ENCODE results near the gene SLC18B1. TPM values are rescaled to one million over a fixed set of nuclear protein-coding genes. Genes with fewer than 3 reads are reported as not detected.

SLC18B1 gene
- total and polyA plus RNA-seq, 4 donors: 3.5 to 6.7 (median 5.2) TPM

DNA sequence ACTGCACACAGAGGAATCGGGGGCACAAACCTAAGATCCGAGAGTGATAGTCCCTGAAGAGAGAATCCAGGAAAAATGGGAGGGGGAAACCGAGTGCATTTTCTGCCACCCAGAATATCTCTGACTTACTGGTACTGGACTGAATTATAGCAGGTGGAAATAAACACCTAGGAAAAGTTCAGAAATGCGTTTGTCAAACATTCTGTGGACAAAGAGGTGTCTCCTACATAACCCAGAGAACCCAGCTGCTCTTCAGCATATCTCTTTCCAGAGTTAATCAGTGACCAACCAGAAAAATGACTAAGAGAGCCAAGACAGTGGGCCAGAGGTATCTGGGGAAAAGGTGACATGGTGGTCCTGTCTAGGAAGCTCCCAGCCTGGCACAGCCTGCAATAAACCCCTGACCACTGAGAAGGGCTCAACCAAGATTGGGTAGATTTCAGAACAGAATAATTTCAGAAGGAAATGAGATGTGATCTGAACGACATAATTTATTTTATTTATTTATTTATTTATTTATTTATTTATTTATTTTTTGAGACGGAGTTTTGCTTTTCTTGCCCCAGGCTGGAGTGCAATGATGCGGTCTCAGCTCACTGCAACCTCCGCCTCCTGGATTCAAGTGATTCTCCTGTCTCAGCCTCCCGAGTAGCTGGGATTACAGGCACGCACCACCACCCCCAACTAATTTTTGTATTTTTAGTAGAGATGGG is 78.5 kb downstream of the SLC18B1 start:
- Histone ChIP-seq H3K9me3 (ENCODE audit: control insufficient read depth in 4 of 4, low read length in 3 of 4) (no peaks in the 10 kb centered on the region), H3K27me3 (ENCODE audit: control insufficient read depth in 4 of 4, insufficient read depth in 4 of 4, low read length in 3 of 4) (no peaks in the 10 kb centered on the region), H3K4me1 (ENCODE audit: control insufficient read depth in 4 of 4, insufficient read depth in 4 of 4, low read length in 3 of 4) (peaks cover 4 to 37% (median 15%) of the 10 kb centered on the region in 4 donors), H3K36me3 (ENCODE audit: control insufficient read depth in 4 of 4, insufficient read depth in 3 of 4, low read depth in 1 of 4, low read length in 3 of 4) (peaks cover 1 to 29% (median 18%) of the 10 kb centered on the region in 4 donors), H3K4me3 (ENCODE audit: low read depth in 1 of 3, low read length in 3 of 3) (no peak overlapping the region), H3K27ac (ENCODE audit: low read depth in 1 of 2, low read length in 2 of 2) (peak overlapping the region; percentile 89 to 96), H3K9ac (ENCODE audit: low read depth in 1 of 2, low read length in 2 of 2) (peak overlapping the region; percentile 64 to 93)
- DNase-seq (ENCODE audit: low spot score): no peak
- WGBS: 59% methylated on average over 10 of the region's 10 CpGs
- TF ChIP-seq NR2F2 (IDR thresholded peaks at IDR 0.05): no peak
- peak; percentile 28 to 56 for TF ChIP-seq HNF4A (conservative IDR thresholded peaks at IDR 0.05)
- TF ChIP-seq, protein P1, sequence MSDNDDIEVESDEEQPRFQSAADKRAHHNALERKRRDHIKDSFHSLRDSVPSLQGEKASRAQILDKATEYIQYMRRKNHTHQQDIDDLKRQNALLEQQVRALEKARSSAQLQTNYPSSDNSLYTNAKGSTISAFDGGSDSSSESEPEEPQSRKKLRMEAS (IDR thresholded peaks at IDR 0.05): peak; percentile 29
- TF ChIP-seq YY1 (IDR thresholded peaks at IDR 0.05): peak; percentile 65
- TF ChIP-seq, protein P2, sequence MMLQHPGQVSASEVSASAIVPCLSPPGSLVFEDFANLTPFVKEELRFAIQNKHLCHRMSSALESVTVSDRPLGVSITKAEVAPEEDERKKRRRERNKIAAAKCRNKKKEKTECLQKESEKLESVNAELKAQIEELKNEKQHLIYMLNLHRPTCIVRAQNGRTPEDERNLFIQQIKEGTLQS (IDR thresholded peaks at IDR 0.05): no peak
- TF ChIP-seq EGR1 (IDR thresholded peaks at IDR 0.05; ENCODE audit: low read depth in 2 of 2): peak in 1 of 2 donors; percentile 43
- TF ChIP-seq RXRA (IDR thresholded peaks at IDR 0.05): peak; percentile 77 to 91
- peak in 1 of 2 donors; percentile 85 for TF ChIP-seq JUND (IDR thresholded peaks at IDR 0.05)
- TF ChIP-seq, protein P3, sequence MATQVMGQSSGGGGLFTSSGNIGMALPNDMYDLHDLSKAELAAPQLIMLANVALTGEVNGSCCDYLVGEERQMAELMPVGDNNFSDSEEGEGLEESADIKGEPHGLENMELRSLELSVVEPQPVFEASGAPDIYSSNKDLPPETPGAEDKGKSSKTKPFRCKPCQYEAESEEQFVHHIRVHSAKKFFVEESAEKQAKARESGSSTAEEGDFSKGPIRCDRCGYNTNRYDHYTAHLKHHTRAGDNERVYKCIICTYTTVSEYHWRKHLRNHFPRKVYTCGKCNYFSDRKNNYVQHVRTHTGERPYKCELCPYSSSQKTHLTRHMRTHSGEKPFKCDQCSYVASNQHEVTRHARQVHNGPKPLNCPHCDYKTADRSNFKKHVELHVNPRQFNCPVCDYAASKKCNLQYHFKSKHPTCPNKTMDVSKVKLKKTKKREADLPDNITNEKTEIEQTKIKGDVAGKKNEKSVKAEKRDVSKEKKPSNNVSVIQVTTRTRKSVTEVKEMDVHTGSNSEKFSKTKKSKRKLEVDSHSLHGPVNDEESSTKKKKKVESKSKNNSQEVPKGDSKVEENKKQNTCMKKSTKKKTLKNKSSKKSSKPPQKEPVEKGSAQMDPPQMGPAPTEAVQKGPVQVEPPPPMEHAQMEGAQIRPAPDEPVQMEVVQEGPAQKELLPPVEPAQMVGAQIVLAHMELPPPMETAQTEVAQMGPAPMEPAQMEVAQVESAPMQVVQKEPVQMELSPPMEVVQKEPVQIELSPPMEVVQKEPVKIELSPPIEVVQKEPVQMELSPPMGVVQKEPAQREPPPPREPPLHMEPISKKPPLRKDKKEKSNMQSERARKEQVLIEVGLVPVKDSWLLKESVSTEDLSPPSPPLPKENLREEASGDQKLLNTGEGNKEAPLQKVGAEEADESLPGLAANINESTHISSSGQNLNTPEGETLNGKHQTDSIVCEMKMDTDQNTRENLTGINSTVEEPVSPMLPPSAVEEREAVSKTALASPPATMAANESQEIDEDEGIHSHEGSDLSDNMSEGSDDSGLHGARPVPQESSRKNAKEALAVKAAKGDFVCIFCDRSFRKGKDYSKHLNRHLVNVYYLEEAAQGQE (IDR thresholded peaks at IDR 0.05): peak; percentile 64
- peak; percentile 26 to 34 for TF ChIP-seq RAD21 (IDR thresholded peaks at IDR 0.05)
- TF ChIP-seq ZBTB33 (IDR thresholded peaks at IDR 0.05): no peak
- TF ChIP-seq HNF4G (IDR thresholded peaks at IDR 0.05): no peak
- TF ChIP-seq TAF1 (conservative IDR thresholded peaks at IDR 0.05): no peak
- no peak for TF ChIP-seq GABPA (IDR thresholded peaks at IDR 0.05 in 1 of 2, conservative IDR thresholded peaks at IDR 0.05 in 1 of 2)
- TF ChIP-seq FOXA2 (IDR thresholded peaks at IDR 0.05): peak; percentile 54
- peak; percentile 86 for TF ChIP-seq SP1 (IDR thresholded peaks at IDR 0.05)
- TF ChIP-seq CTCF (IDR thresholded peaks at IDR 0.05; ENCODE audit: low read depth, low read length, missing input control): no peak
- TF ChIP-seq FOXA1 (IDR thresholded peaks at IDR 0.05): no peak

Small RNAs within 50 kb of the gene (small RNA-seq; reads per million reads assigned to genes)
- gene SNORA33 (22.1 reads per million, percentile 96 among the genes with 10 or more reads in this experiment), gene SNORD100 (1,038 reads per million, percentile 99 among the genes with 10 or more reads in this experiment), gene SNORD101 (2,742 reads per million, percentile 100 among the genes with 10 or more reads in this experiment)

Other genes with a start within 250 kb of the SLC18B1 start
- gene TAAR8, start 246.0 kb downstream of the SLC18B1 start, total RNA-seq: not detected
- gene TAAR8, start 246.0 kb downstream of the SLC18B1 start, polyA plus RNA-seq: not detected
- not detected for gene TAAR6, start 228.3 kb downstream of the SLC18B1 start, total RNA-seq
- gene TAAR6, start 228.3 kb downstream of the SLC18B1 start, polyA plus RNA-seq: not detected
- not detected for gene TAAR5, start 208.9 kb downstream of the SLC18B1 start, total RNA-seq
- gene TAAR5, start 208.9 kb downstream of the SLC18B1 start, polyA plus RNA-seq: not detected
- gene TAAR2, start 174.4 kb downstream of the SLC18B1 start, total RNA-seq: not detected
- not detected for gene TAAR2, start 174.4 kb downstream of the SLC18B1 start, polyA plus RNA-seq
- not detected for gene TAAR1, start 139.5 kb downstream of the SLC18B1 start, total RNA-seq
- gene TAAR1, start 139.5 kb downstream of the SLC18B1 start, polyA plus RNA-seq: not detected
- 100 to 1,000 TPM in 1 of 2 donors, 1 to 10 TPM in 1; 2.7 to 132 TPM for gene VNN1, start 84.6 kb downstream of the SLC18B1 start, total RNA-seq
- gene VNN1, start 84.6 kb downstream of the SLC18B1 start, polyA plus RNA-seq: 10 to 100 TPM; 54.9 to 62.6 TPM
- gene VNN2, start 40.7 kb downstream of the SLC18B1 start, total RNA-seq: 10 to 100 TPM; 17.6 to 22.0 TPM
- gene VNN2, start 40.7 kb downstream of the SLC18B1 start, polyA plus RNA-seq: 1 to 10 TPM; 1.6 to 4.6 TPM
- 100 to 1,000 TPM; 355 to 942 TPM for gene RPS12, start 15.9 kb upstream of the SLC18B1 start, total RNA-seq
- 1,000 to 10,000 TPM in 1 of 2 donors, 100 to 1,000 TPM in 1; 276 to 1,191 TPM for gene RPS12, start 15.9 kb upstream of the SLC18B1 start, polyA plus RNA-seq

All from liver (tissue), 10 donors.